Fibroblast of villous mesenchyme (primary cell): ENCODE data around the gene MYO7B. TPM values are rescaled to one million over a fixed set of nuclear protein-coding genes. Genes with fewer than 3 reads are reported as not detected.

Experiments
- DNase-seq: peaks from one replicate; pipeline ENCODE4 v3.0.0-alpha.2; 2010; ENCODE audit warnings: low read depth
- H3K4me3 ChIP-seq: 2 replicates; pipeline ENCODE4 v1.5.1; 2011; ENCODE audit warnings: low read depth, mild to moderate bottlenecking, low read length
- total RNA-seq: library from RNA; depleted of rRNA; stranded (reverse); fragments of >200 nt; gene quantifications from 2 replicates; pipeline ENCODE4 v1.2.3, GENCODE V29; 2012
- TF ChIP-seq, protein P1 (sequence below): IDR thresholded peaks from 2 replicates; pipeline ENCODE4 v1.5.1; 2012; ENCODE audit warnings: low read depth, mild to moderate bottlenecking, low read length; ENCODE audit not compliant: insufficient read depth

The MYO7B gene
- total RNA-seq, 1 donor, result 0.86 TPM

DNA sequence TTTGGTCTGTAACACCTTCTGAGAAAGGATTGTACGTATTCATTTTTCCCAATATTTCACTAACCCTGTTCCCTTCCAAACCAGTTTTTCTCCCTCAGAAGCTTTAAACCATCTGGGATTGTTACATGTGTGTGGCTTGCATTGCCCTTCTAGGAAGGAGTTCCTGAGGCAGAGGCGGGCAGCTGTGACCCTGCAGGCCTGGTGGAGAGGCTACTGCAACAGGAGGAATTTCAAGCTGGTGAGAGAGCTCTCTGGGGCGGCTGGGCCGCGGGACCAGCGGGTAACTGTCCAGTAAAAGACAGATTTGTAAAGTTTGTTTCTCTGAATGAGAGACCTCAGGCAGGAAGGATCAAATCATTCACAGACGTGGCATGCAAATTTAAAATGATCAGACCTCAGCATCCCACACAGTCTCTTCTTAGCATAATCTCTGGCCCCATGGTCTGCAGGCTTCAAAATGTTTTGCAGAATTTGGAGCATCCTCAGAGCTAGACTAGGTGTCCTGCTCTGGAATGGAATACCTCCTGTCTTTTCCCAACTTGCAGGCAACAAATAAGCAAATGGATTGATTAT, 70.3 kb downstream of the MYO7B start:
- H3K4me3 ChIP-seq, result no peak overlapping the region
- TF ChIP-seq, protein P1, sequence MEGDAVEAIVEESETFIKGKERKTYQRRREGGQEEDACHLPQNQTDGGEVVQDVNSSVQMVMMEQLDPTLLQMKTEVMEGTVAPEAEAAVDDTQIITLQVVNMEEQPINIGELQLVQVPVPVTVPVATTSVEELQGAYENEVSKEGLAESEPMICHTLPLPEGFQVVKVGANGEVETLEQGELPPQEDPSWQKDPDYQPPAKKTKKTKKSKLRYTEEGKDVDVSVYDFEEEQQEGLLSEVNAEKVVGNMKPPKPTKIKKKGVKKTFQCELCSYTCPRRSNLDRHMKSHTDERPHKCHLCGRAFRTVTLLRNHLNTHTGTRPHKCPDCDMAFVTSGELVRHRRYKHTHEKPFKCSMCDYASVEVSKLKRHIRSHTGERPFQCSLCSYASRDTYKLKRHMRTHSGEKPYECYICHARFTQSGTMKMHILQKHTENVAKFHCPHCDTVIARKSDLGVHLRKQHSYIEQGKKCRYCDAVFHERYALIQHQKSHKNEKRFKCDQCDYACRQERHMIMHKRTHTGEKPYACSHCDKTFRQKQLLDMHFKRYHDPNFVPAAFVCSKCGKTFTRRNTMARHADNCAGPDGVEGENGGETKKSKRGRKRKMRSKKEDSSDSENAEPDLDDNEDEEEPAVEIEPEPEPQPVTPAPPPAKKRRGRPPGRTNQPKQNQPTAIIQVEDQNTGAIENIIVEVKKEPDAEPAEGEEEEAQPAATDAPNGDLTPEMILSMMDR, result no peak
- DNase-seq, result no peak

DNA sequence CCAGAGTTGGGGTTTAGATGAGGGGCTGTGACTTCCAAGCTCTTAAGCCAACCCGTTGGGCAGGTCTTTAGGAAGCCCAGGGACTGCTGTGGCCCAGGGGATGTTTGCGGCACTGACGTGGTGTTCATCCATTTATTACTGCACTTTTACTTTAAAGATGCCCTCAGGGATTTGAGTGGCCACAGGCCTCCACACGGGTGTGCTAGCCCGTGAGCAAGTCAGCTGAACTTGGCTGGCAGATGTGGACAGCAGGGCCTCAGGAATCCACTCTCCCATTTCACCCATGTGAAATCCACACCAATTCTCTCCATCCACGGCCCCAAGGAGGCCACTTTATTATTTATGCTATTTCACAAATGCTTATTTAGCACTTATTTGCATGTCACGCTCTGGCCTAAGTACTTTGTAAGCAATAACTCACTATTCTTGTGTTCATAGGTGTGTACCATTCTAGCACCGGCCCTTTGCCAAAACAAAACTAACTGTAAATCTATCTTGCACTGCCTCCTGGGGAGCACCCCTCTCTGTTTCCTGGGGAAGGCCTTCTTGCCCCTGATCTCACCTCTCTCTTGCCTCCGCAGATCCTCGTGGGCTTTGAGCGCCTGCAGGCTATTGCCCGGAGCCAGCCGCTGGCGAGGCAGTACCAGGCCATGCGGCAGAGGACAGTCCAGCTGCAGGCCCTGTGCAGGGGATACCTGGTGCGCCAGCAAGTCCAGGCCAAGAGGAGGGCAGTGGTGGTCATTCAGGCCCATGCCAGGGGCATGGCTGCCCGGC, 71.3 kb downstream of the MYO7B start:
- TF ChIP-seq, protein P1, result no peak
- DNase-seq, result no peak
- H3K4me3 ChIP-seq, result no peak overlapping the region

DNA sequence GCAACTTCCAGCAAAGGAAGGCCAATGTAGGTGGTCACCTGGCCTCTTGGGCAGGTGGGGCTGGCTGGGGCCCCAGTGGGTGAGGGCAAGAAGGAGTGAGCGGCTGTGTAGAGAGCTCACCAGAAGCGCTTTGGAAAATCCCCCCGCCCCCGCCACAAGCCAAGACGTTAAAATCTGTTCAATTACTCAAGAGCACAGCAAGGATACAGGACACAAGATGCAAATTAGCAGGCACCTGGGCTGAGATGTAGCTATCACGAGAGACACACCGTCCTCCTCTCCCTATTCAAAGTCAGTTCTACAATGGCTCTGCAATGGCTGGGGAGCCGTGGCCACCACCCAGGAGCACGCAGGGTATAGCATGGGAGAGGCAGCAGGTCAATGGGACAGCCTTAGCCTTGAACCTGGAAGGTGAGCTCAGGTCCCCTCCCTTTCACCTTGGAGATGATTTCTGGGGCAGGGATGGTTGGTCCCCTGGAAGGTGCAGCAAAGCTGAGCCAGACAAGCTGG, 72.0 kb downstream of the MYO7B start:
- TF ChIP-seq, protein P1, result no peak
- no peak for DNase-seq
- no peak overlapping the region for H3K4me3 ChIP-seq

DNA sequence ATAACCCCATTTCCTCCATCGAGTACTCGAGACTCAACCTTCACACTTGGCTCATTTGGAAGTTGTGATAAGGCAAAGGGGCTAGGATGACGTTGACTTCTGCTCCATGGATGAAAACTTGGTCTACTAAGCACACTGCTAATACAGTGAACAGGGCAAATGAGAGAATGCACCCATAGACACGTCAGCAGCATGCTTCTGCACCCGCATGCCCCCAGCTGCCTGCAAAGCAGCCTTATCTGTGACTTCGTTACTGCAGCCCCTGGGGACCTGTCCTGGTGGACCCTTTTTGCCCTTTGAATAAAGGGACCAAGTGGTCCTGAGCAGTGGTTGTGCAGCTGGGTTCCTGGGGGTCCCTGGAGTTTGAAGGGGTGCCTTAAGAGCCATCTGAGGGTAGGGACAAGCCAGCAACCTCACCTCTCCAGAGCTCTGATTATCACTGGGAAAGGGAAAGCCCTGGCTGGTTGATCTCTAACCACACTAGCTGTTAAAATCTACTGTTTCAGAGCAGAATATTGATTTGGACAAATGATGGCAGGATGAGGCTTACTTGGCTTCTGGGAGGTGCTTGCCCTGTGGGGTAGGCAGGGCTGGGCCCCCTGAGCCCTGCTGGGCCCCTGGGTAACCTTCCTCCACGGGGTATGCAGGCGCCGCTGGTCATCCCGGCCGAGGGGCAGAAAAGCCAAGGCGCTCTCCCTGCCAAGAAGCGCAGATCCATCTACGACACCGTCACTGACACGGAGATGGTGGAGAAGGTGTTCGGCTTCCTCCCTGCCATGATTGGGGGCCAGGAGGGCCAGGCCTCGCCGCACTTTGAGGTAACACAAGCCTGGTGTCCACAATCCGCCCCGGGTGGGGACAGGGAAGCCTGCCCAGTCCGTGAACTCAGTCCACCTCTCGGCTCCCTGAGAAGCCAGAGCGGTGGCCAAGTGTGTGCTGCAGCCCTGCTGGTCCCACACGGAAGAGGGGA, 72.9 kb downstream of the MYO7B start:
- no peak overlapping the region for H3K4me3 ChIP-seq
- TF ChIP-seq, protein P1, result no peak
- no peak for DNase-seq

DNA sequence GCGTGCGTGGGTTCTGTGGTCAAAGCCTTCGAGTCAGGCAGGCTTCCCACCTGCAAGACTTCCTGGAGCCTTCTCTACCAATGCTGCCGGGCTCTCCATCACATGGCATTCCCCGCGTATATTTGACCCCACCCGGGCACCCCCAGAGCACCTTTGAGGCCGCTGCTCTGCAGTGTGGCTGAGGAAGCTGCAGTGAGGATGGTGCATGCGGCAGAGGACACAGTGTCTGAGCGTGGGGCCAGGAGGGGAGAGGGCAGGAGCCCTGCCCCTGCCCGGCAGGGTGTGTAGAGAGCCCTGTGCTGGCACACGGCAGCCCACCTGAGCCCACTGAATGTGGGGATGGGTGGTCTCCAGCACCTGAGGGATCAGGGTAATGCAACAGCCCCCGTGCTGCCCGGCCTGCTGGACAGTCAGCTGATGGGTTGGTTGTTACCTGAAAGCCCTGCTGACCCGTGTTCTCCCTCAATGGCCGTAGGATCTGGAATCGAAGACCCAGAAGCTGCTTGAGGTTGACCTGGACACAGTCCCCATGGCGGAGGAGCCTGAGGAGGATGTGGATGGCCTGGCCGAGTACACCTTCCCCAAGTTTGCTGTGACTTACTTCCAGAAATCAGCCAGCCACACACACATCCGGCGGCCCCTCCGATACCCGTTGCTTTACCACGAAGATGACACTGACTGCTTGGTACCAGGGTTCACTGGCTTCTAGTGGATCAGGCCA, 73.7 kb downstream of the MYO7B start:
- DNase-seq, result no peak
- no peak overlapping the region for H3K4me3 ChIP-seq
- TF ChIP-seq, protein P1, result no peak

DNA sequence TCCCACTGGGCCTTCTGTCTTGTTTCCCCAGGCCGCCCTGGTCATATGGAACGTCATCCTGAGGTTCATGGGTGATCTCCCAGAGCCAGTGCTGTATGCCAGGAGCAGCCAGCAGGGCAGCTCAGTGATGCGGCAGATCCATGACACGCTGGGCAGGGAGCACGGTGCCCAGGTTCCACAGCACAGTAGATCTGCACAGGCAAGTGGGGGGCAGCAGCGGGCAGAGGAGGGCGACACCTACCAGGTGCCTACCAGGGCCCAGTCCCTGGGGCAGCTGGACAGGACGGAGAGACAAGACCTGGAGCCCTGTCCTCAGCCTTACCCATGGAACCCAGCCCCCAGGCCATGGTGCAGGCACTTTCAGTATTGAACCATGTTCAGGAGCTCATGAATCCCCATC, 74.3 kb downstream of the MYO7B start:
- TF ChIP-seq, protein P1, result no peak
- no peak for DNase-seq
- H3K4me3 ChIP-seq, result no peak overlapping the region
